Muscle layer of colon (tissue), 2 donors: ENCODE results near the gene COL4A5.
A peak's percentile ranks its signal among the peaks of the same experiment; 100 is the strongest.
"Not testable (repeated sequence)": the region's sequence is repeated elsewhere in the genome, so short reads cannot be mapped to it uniquely, and the experiment has no call there.

Source experiments
- H3K27ac ChIP-seq: one replicate; pipeline ENCODE4 v1.7.0; 2013; ENCODE audit warnings: low read depth, mild to moderate bottlenecking, low read length, moderate library complexity
- H3K27me3 ChIP-seq, 2 donors: one replicate each; pipeline ENCODE4 v1.7.0; 2013; ENCODE audit warnings: low read length in 2 of 2, mild to moderate bottlenecking in 2 of 2; ENCODE audit not compliant: insufficient read depth in 2 of 2, control insufficient read depth in 1 of 2
- H3K36me3 ChIP-seq: one replicate; pipeline ENCODE4 v1.7.0; 2013; ENCODE audit warnings: mild to moderate bottlenecking, low read length; ENCODE audit not compliant: insufficient read depth
- H3K4me1 ChIP-seq: one replicate; pipeline ENCODE4 v1.7.0; 2013; ENCODE audit warnings: mild to moderate bottlenecking, low read length; ENCODE audit not compliant: insufficient read depth
- H3K4me3 ChIP-seq, 2 donors: one replicate each; pipeline ENCODE4 v1.7.0; 2013; ENCODE audit warnings: low read length in 2 of 2, low read depth in 1 of 2, mild to moderate bottlenecking in 1 of 2, moderate library complexity in 1 of 2
- H3K9ac ChIP-seq: one replicate; pipeline ENCODE4 v1.7.0; 2013; ENCODE audit warnings: low read length
- H3K9me3 ChIP-seq: one replicate; pipeline ENCODE4 v1.7.0; 2013; ENCODE audit warnings: mild to moderate bottlenecking, low read length
- donor health status: abdominal sarcoma.
- donor health status: Adenocarcinoma of cecum.

The COL4A5 gene

GRCh38 chrX:108468486-108468885, 28.8 kb downstream of the COL4A5 start:
- no peaks in the 10 kb centered on the region for H3K4me1 ChIP-seq
- no peak overlapping the region for H3K4me3 ChIP-seq
- H3K27me3 ChIP-seq = peaks cover 0 to 3% of the 10 kb centered on the region in 2 donors
- H3K9ac ChIP-seq = no peak overlapping the region
- H3K36me3 ChIP-seq = no peaks in the 10 kb centered on the region
- peak overlapping the region; percentile 7 for H3K27ac ChIP-seq
- no peaks in the 10 kb centered on the region for H3K9me3 ChIP-seq

GRCh38 chrX:108473979-108474378, 34.3 kb downstream of the COL4A5 start:
- H3K4me1 ChIP-seq = no peaks in the 10 kb centered on the region
- H3K27me3 ChIP-seq = peaks cover 0 to 3% of the 10 kb centered on the region in 2 donors
- H3K36me3 ChIP-seq = no peaks in the 10 kb centered on the region
- H3K4me3 ChIP-seq = no peak overlapping the region
- H3K27ac ChIP-seq = no peak overlapping the region
- H3K9me3 ChIP-seq = no peaks in the 10 kb centered on the region
- H3K9ac ChIP-seq = no peak overlapping the region

GRCh38 chrX:108481528-108481927, 41.9 kb downstream of the COL4A5 start:
- not testable (repeated sequence) for H3K27ac ChIP-seq, H3K4me1 ChIP-seq, H3K4me3 ChIP-seq, H3K9ac ChIP-seq, H3K27me3 ChIP-seq, H3K9me3 ChIP-seq, H3K36me3 ChIP-seq

GRCh38 chrX:108484251-108484650, 44.6 kb downstream of the COL4A5 start:
- H3K4me3 ChIP-seq = no peak overlapping the region
- no peaks in the 10 kb centered on the region for H3K9me3 ChIP-seq
- H3K4me1 ChIP-seq = no peaks in the 10 kb centered on the region
- no peak overlapping the region for H3K9ac ChIP-seq
- H3K36me3 ChIP-seq = no peaks in the 10 kb centered on the region
- no peaks in the 10 kb centered on the region for H3K27me3 ChIP-seq
- H3K27ac ChIP-seq = no peak overlapping the region

GRCh38 chrX:108485960-108486359, 46.3 kb downstream of the COL4A5 start:
- Histone ChIP-seq H3K27ac (no peak overlapping the region), H3K36me3 (no peaks in the 10 kb centered on the region), H3K4me1 (no peaks in the 10 kb centered on the region), H3K27me3 (no peaks in the 10 kb centered on the region), H3K4me3 (no peak overlapping the region), H3K9me3 (no peaks in the 10 kb centered on the region), H3K9ac (no peak overlapping the region)

- H3K27me3 ChIP-seq = no peaks in the 10 kb centered on the region
- H3K4me1 ChIP-seq = no peaks in the 10 kb centered on the region
- no peak overlapping the region for H3K4me3 ChIP-seq
- no peaks in the 10 kb centered on the region for H3K36me3 ChIP-seq
- no peak overlapping the region for H3K27ac ChIP-seq
- H3K9ac ChIP-seq = no peak overlapping the region
- no peaks in the 10 kb centered on the region for H3K9me3 ChIP-seq
Measured at GRCh38 chrX:108494406-108495090, 54.9 kb downstream of the COL4A5 start.

- H3K9me3 ChIP-seq = no peaks in the 10 kb centered on the region
- no peaks in the 10 kb centered on the region for H3K27me3 ChIP-seq
- no peak overlapping the region for H3K27ac ChIP-seq
- H3K9ac ChIP-seq = no peak overlapping the region
- H3K36me3 ChIP-seq = no peaks in the 10 kb centered on the region
- H3K4me1 ChIP-seq = no peaks in the 10 kb centered on the region
- no peak overlapping the region for H3K4me3 ChIP-seq
Measured at GRCh38 chrX:108511721-108512120, 72.1 kb downstream of the COL4A5 start.

- Histone ChIP-seq H3K27me3 (no peaks in the 10 kb centered on the region), H3K9ac (no peak overlapping the region), H3K36me3 (no peaks in the 10 kb centered on the region), H3K27ac (no peak overlapping the region), H3K4me3 (no peak overlapping the region), H3K9me3 (no peaks in the 10 kb centered on the region), H3K4me1 (no peaks in the 10 kb centered on the region)
Measured at GRCh38 chrX:108516184-108516583, 76.5 kb downstream of the COL4A5 start.

GRCh38 chrX:108527724-108528123, 88.1 kb downstream of the COL4A5 start:
- Histone ChIP-seq H3K36me3 (no peaks in the 10 kb centered on the region), H3K4me3 (no peak overlapping the region), H3K27me3 (peaks cover 15 to 18% of the 10 kb centered on the region in 2 donors), H3K9ac (no peak overlapping the region), H3K27ac (no peak overlapping the region), H3K4me1 (no peaks in the 10 kb centered on the region), H3K9me3 (no peaks in the 10 kb centered on the region)

GRCh38 chrX:108537005-108537404, 97.4 kb downstream of the COL4A5 start:
- Histone ChIP-seq H3K36me3 (no peaks in the 10 kb centered on the region), H3K9me3 (no peaks in the 10 kb centered on the region), H3K4me3 (no peak overlapping the region), H3K27me3 (no peaks in the 10 kb centered on the region), H3K9ac (no peak overlapping the region), H3K4me1 (no peaks in the 10 kb centered on the region), H3K27ac (no peak overlapping the region)

GRCh38 chrX:108541286-108541685, 101.6 kb downstream of the COL4A5 start:
- no peak overlapping the region for H3K4me3 ChIP-seq
- H3K9me3 ChIP-seq = no peaks in the 10 kb centered on the region
- H3K4me1 ChIP-seq = no peaks in the 10 kb centered on the region
- no peak overlapping the region for H3K27ac ChIP-seq
- H3K36me3 ChIP-seq = no peaks in the 10 kb centered on the region
- no peak overlapping the region for H3K9ac ChIP-seq
- H3K27me3 ChIP-seq = no peaks in the 10 kb centered on the region

GRCh38 chrX:108557580-108557979, 117.9 kb downstream of the COL4A5 start:
- no peak overlapping the region for H3K4me3 ChIP-seq
- no peaks in the 10 kb centered on the region for H3K36me3 ChIP-seq
- no peak overlapping the region for H3K27ac ChIP-seq
- no peaks in the 10 kb centered on the region for H3K4me1 ChIP-seq
- H3K27me3 ChIP-seq = no peaks in the 10 kb centered on the region
- no peak overlapping the region for H3K9ac ChIP-seq
- no peaks in the 10 kb centered on the region for H3K9me3 ChIP-seq
